Measurements from ENCODE around the gene LENG8. TPM values are rescaled to one million over a fixed set of nuclear protein-coding genes. Genes with fewer than 3 reads are reported as not detected.
"Not testable (repeated sequence)": the region's sequence is repeated elsewhere in the genome, so short reads cannot be mapped to it uniquely, and the experiment has no call there.

The LENG8 gene
- total RNA-seq, 8 experiments from 2014 or later: 38.5 to 156 (median 64.7) TPM

- H3K4me1 ChIP-seq (replicated peaks in 1 of 2): peaks cover 10 to 11% of the 10 kb centered on the region in 2 donors
- WGBS, 10 experiments: 1 to 54% (median 2%) methylated on average over 5 to 23 of the region's 91 CpGs; no CpG with 5 or more reads in 7 of the 10 experiments
- ATAC-seq (replicated peaks in 6 of 8): peak; percentile 6 to 20 (median 6)
- H3K27ac ChIP-seq: peak overlapping the region; percentile 91
- peak overlapping the region; percentile 39 to 59 (median 49) for H3K4me3 ChIP-seq
- in situ Hi-C loops (cut with MboI; ENCODE audit: low pct_unique_long_range_greater_than_20kb in 2 of 9, low sequenced_read_pairs in 9 of 9, unreplicated experiment in 9 of 9): no loop called here
These were observed 13.9 kb downstream of the LENG8 start for GRCh38 chr19:54462655-54463530.

GRCh38 chr19:54463531-54464043 is 14.6 kb downstream of the LENG8 start, which contains the start of gene LENG9:
TSS of gene LENG9 (minus strand) at chr19:54463778. CDS start at chr19:54463526, 252 bp downstream.
- peak; percentile 50 to 70 (median 65) for ATAC-seq (replicated peaks in 6 of 8)
- in situ Hi-C loops (cut with MboI; ENCODE audit: low pct_unique_long_range_greater_than_20kb in 2 of 9, low sequenced_read_pairs in 9 of 9, unreplicated experiment in 9 of 9): no loop called here
- Histone ChIP-seq H3K27ac (peak within 1 kb of the TSS; percentile 92 to 94), H3K4me1 (replicated peaks in 1 of 2) (peaks cover 10 to 11% of the 10 kb centered on the region in 2 donors), H3K4me3 (peak within 1 kb of the TSS; percentile 39 to 59 (median 49))
- WGBS, 10 experiments: 0% methylated on average over 4 of the region's 41 CpGs; no CpG with 5 or more reads in 9 of the 10 experiments

- 0 to 10% methylated on average over 2 to 5 of the region's 26 CpGs; no CpG with 5 or more reads in 8 of the 10 experiments for WGBS, 10 experiments
- peak overlapping the region; percentile 92 to 94 for H3K27ac ChIP-seq
- H3K4me3 ChIP-seq: peak overlapping the region; percentile 39 to 59 (median 49)
- in situ Hi-C loops (cut with MboI; ENCODE audit: low pct_unique_long_range_greater_than_20kb in 2 of 9, low sequenced_read_pairs in 9 of 9, unreplicated experiment in 9 of 9): no loop called here
- peaks cover 10 to 11% of the 10 kb centered on the region in 2 donors for H3K4me1 ChIP-seq (replicated peaks in 1 of 2)
- peak; percentile 25 to 66 (median 55) for ATAC-seq (replicated peaks in 6 of 8)
These were observed 15.1 kb downstream of the LENG8 start for GRCh38 chr19:54464044-54464629.

DNA sequence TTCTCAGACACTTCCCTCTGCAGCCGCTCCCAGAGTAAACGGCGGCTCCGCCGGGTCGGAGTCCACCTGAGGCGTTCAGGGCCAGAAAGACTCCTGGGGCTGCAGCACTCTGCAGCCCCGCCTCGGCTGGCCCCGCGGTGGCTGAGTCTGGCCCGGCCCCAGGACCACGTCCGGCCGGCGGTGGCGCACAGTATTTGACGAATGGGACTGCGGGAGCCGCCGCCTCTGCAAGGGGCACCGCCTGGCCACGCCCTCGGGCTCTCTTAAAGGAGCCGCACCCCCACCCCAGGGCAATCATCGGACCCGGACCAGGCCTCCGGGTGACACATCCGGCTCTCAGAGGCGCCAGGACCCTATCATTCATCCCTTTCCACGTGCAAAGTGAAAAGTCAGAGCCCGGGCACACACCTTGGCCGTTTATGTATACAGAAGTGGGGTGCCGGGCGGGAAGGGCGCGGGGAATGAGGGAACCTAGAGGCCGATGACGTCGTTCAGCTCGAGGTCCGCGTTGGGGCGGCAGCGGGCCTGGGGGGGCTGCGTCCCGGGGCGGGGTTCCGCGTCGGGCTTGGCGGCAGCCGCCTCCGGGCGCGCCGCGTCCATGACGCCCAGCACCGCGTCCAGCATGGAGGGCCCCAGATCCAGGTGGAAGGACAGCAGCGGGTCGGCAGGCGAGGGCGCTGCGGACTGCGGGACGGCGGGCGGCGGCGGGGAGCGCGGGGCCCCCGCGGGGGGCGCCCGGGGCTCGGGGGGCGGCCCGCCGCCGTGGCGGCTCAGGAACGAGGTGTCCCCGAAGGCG is 15.8 kb downstream of the LENG8 start:
- ATAC-seq (replicated peaks in 6 of 8): peak; percentile 3 to 75 (median 70)
- Histone ChIP-seq H3K27ac (peak overlapping the region; percentile 92 to 94), H3K4me1 (replicated peaks in 1 of 2) (peaks cover 10 to 15% of the 10 kb centered on the region in 2 donors), H3K4me3 (peak overlapping the region; percentile 39 to 59 (median 49))
- WGBS, 10 experiments: 0% methylated on average over 4 to 7 of the region's 87 CpGs; no CpG with 5 or more reads in 8 of the 10 experiments
- in situ Hi-C loops (cut with MboI; ENCODE audit: low pct_unique_long_range_greater_than_20kb in 2 of 9, low sequenced_read_pairs in 9 of 9, unreplicated experiment in 9 of 9): no loop called here

DNA sequence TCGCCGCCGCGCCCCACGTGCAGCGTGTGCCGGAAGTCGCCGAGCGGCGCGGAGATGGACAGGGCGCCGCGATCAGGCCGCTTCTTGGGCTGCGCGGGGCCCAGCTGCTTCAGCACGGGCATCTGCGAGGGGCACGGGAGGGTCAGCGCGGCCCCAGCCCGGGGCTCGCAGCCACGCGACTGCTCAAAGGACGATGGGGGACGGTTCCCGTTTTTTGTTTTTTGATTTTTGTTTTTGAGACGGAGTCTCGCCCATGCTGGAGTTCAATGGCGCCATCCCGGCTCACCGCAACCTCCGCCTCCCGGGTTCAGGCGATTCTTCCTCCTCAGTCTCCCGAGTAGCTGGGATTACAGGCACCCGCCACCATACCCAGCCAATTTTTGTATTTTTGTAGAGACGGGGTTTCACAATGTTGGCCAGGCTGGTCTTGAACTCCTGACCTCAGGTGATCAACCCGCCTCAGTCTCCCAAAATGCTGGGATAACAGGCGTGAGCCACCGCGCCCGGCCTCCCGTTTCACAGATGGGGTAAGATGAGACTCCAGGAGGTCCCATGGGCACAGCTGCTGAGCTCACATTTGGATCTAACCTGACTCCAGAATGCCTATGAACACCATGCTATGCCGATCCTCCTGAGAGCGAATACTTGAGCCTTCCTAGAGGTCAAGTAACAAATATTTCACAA is 16.6 kb downstream of the LENG8 start:
- ATAC-seq (replicated peaks in 6 of 8): no peak
- peaks cover 10 to 18% of the 10 kb centered on the region in 2 donors for H3K4me1 ChIP-seq (replicated peaks in 1 of 2)
- peak overlapping the region; percentile 39 to 59 (median 49) for H3K4me3 ChIP-seq
- 73 to 100% (median 88%) methylated on average over 1 to 28 of the region's 49 CpGs; no CpG with 5 or more reads in 1 of the 10 experiments for WGBS, 10 experiments
- in situ Hi-C loops (cut with MboI; ENCODE audit: low pct_unique_long_range_greater_than_20kb in 2 of 9, low sequenced_read_pairs in 9 of 9, unreplicated experiment in 9 of 9): no loop called here
- H3K27ac ChIP-seq: peak overlapping the region; percentile 92 to 94

GRCh38 chr19:54466110-54466480 is 17.1 kb downstream of the LENG8 start:
- peaks cover 16 to 23% of the 10 kb centered on the region in 2 donors for H3K4me1 ChIP-seq (replicated peaks in 1 of 2)
- H3K4me3 ChIP-seq; in situ Hi-C loops (cut with MboI; ENCODE audit: low pct_unique_long_range_greater_than_20kb in 2 of 9, low sequenced_read_pairs in 9 of 9, unreplicated experiment in 9 of 9); ATAC-seq (replicated peaks in 6 of 8); H3K27ac ChIP-seq: not testable (repeated sequence)
- WGBS, 10 experiments: 84 to 100% (median 96%) methylated on average over 4 to 13 of the region's 14 CpGs; no CpG with 5 or more reads in 5 of the 10 experiments

DNA sequence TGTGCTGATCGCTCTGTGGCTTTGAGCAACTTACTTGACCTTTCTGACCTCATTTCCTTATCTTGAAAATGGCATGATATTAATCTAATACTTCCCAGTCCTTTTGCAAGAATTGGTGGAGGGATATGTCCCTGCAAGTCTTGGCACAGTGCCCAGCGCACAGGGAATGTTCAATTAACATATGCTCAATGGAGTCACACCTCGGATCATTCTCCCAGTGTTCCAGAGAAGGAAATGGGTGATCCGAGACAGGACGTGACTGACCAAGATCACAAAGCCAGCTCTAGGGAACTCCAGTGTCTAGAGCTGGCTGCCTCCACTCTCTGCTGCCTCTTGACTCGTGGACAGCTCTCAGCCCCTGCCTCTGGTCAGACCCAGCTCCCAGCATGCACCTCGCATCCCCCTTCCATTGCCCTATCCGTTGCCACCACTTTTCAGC is 20.5 kb downstream of the LENG8 start:
- in situ Hi-C loops (cut with MboI; ENCODE audit: low pct_unique_long_range_greater_than_20kb in 2 of 9, low sequenced_read_pairs in 9 of 9, unreplicated experiment in 9 of 9): no loop called here
- WGBS, 10 experiments: 29 to 88% (median 54%) methylated on average over 1 to 5 of the region's 8 CpGs

DNA sequence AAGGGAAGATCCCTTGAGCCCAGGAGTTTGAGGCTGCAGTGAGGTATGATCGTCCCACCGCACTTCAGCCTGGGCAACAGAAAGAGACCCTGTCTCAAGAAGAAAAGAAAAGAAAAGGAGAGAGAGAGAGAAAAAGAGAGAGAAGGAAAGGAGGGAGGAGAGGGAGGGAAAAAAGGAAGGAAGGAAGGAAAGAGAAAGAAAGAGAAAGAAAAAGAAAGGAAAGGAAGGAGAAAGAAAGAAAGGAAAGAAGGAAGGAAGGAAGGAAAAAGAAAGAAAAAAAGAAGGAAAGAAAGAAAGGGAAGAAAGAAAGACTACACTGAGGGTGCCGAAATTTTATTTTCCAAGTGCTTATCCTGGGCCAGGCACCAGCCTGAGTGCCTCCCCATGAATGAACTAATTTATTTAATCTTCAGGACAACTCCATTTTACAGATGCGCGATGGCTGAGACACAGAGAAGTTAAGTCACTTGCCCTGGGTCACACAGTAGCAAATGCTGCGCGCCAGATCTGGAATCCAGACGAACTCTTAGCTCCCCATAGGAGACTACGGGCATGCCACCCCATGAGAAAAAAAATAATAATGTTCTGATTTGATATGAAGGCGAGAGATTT is 21.4 kb downstream of the LENG8 start:
- H3K4me3 ChIP-seq: peak overlapping the region in 1 of 5 donors; percentile 31

More for the DNA sequence above, 20.5 kb downstream of the LENG8 start:
- Histone ChIP-seq H3K4me3 (no peak overlapping the region), H3K4me1 (replicated peaks in 1 of 2) (peaks cover 21 to 30% of the 10 kb centered on the region in 2 donors), H3K27ac (no peak overlapping the region)
- ATAC-seq (replicated peaks in 6 of 8): no peak

DNA sequence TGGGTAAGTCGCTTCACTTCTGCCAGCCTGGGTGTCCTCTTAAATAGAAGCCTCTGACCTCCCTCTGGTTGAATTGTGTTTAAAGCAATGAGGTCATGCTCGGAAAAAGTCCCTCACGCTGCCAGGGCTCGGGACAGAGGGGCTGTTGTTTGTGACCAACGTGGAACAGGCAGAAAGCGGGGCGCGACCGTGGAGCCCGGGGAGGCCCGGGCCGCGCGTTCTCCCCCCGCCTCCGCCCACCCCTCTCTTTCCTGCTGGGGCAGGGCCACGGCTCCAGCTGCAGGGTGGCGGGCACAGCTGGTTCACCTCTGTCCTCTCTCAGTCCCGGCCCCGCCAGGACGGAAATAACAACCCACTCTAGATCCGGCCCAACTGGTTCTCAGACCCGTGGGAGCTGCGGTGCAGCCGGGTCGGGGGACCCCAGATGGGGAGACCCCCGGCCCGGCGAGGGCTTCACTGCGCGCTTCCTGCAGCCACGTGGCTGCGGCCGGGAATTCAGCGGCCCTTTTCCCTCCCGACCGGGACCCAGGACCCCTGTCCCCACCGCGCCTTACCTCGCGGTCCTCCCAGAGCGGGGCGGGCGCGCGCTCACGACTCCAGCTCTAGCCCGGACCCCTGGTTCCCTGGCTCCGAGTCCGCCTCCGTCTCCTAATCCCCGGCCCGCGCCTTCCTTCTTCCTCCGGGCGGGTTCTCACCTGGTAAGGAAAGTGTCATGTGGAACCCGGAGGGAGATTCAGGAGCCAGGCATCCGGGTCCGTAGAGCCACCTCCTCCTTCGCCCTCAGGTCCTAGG is 22.2 kb downstream of the LENG8 start:
- Histone ChIP-seq H3K4me1 (replicated peaks in 1 of 2) (peaks cover 21 to 33% of the 10 kb centered on the region in 2 donors), H3K27ac (peak overlapping the region in 1 of 2 donors; percentile 73), H3K4me3 (peak overlapping the region in 4 of 5 donors; percentile 2 to 31 (median 20))
- WGBS, 10 experiments: 9 to 71% (median 20%) methylated on average over 1 to 12 of the region's 60 CpGs; no CpG with 5 or more reads in 5 of the 10 experiments
- peak in 7 of 8 experiments; percentile 2 to 27 (median 9) for ATAC-seq (replicated peaks in 6 of 8)
- in situ Hi-C loops (cut with MboI; ENCODE audit: low pct_unique_long_range_greater_than_20kb in 2 of 9, low sequenced_read_pairs in 9 of 9, unreplicated experiment in 9 of 9): no loop called here

More for the DNA sequence above, 21.4 kb downstream of the LENG8 start:
- WGBS, 10 experiments: 74 to 100% (median 84%) methylated on average over 1 to 10 of the region's 10 CpGs
- Histone ChIP-seq H3K27ac (no peak overlapping the region), H3K4me1 (replicated peaks in 1 of 2) (peaks cover 21 to 28% of the 10 kb centered on the region in 2 donors)
- in situ Hi-C loops (cut with MboI; ENCODE audit: low pct_unique_long_range_greater_than_20kb in 2 of 9, low sequenced_read_pairs in 9 of 9, unreplicated experiment in 9 of 9): no loop called here
- ATAC-seq (replicated peaks in 6 of 8): no peak

DNA sequence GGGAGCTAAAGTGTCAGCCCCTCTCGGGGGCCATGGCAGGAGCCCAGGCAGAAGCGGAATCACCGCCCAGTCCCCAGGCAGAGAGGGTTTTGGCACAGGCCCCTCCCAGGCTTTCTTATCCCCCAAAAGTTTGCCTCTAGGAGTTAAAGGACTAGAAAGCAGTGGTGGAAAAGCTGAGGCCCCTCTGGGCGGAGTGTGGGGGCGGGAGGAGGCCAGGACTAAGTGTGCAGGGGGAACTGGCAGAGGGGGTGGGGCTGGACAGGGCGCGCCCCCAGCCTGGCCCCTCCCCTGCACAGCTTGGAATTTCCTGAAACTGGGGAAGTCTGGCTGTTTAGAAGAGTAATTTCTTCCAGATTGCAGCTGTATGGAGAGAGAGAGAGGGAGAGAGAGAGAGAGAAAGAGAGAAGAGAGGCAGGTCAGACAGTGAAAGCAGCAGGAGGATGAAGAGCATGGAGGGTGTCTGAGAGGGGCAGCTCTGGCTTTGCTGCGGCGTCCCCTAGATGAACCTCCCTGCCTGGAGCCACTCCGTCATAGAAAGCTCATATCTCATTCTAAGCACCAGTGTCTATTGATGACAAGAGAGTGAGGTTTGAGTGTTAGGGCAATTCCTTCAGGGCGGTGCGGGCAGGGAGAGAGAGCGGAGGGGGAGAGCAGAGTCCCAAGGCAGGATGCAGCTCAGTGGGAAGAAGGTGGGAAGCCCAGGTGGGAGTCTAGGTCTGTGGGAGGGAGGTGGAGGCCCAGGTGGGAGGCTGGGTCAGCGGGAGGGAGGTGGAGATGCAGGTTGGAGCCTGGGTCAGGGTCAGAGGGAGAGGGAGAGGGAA is 24.3 kb downstream of the LENG8 start, which contains the start of gene CDC42EP5:
Gene CDC42EP5 (minus strand): TSS at position 226 of the 821 bp plus-strand sequence. CDS start 7,749 bp downstream, outside the sequence.
- peak within 1 kb of the TSS; percentile 24 to 70 for H3K27ac ChIP-seq
- ATAC-seq (replicated peaks in 6 of 8): peak; percentile 84 to 96 (median 91)
- in situ Hi-C loops (cut with MboI; ENCODE audit: low pct_unique_long_range_greater_than_20kb in 2 of 9, low sequenced_read_pairs in 9 of 9, unreplicated experiment in 9 of 9): no loop called here
- peaks cover 21 to 33% of the 10 kb centered on the region in 2 donors for H3K4me1 ChIP-seq (replicated peaks in 1 of 2)
- peak within 1 kb of the TSS in 4 of 5 donors; percentile 12 to 32 (median 22) for H3K4me3 ChIP-seq
- 0 to 20% (median 0%) methylated on average over 1 to 4 of the region's 14 CpGs; no CpG with 5 or more reads in 5 of the 10 experiments for WGBS, 10 experiments

Data from motor neuron (in vitro differentiated cells).